ENCODE results near the gene WDR27.

DNA sequence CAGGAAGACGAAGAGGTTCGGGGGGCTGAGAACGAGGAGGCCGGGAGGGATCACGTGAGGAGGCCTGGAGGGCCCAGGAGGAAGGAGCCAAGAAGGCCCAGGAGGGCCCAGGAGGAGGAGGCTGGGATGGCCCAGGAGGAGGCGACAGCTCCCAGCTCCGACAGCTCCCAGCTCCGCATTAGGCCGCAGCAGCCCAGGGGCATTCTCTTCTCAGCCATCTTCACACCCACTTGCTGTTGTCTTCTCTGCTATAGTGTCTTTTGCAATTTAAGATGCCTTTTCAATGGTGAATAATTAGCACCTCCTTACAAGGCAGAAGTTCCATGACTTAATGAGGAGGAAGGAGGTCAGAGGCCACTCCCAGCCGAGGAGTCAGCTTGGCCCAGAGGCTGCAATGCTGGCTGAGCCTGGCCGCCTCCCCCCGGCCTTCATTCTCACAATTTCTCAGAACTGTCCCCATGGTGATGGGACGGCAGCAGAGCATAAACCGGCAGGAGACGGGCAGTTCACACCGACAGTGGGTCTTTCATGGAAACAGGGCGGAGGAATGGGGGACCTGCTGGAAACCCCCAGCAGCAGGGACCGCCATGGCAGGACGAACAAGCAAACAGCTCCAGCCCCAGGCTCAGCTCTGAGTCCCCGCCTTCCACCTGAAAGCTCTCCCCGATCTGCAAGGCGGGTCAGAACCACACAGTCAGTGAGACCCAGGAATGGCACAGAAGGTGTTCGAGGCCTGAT is 45.1 kb downstream of the WDR27 start:
- no peak for TF ChIP-seq ZC3H10 (CRISPR knock-in tag; IDR thresholded peaks at IDR 0.05)
- TF ChIP-seq, protein P1, sequence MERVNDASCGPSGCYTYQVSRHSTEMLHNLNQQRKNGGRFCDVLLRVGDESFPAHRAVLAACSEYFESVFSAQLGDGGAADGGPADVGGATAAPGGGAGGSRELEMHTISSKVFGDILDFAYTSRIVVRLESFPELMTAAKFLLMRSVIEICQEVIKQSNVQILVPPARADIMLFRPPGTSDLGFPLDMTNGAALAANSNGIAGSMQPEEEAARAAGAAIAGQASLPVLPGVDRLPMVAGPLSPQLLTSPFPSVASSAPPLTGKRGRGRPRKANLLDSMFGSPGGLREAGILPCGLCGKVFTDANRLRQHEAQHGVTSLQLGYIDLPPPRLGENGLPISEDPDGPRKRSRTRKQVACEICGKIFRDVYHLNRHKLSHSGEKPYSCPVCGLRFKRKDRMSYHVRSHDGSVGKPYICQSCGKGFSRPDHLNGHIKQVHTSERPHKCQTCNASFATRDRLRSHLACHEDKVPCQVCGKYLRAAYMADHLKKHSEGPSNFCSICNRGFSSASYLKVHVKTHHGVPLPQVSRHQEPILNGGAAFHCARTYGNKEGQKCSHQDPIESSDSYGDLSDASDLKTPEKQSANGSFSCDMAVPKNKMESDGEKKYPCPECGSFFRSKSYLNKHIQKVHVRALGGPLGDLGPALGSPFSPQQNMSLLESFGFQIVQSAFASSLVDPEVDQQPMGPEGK (CRISPR knock-in tag; IDR thresholded peaks at IDR 0.05; ENCODE audit: borderline replicate concordance): no peak
